ENCODE results near the gene PDPR. TPM values are rescaled to one million over a fixed set of nuclear protein-coding genes. Genes with fewer than 3 reads are reported as not detected.
"Not testable (repeated sequence)": the region's sequence is repeated elsewhere in the genome, so short reads cannot be mapped to it uniquely, and the experiment has no call there.

PDPR gene
- total RNA-seq, 1 donor from 2014 or later, result 37.5 TPM

GRCh38 chr16:70109583-70110279 is 4.4 kb upstream of the PDPR start:
- intact Hi-C loops (cut with micrococcal nuclease); H3K36me3 Mint-ChIP-seq (ENCODE audit: low read depth); H3K27me3 Mint-ChIP-seq (ENCODE audit: low read depth); H3K9me3 Mint-ChIP-seq; H3K4me3 Mint-ChIP-seq (ENCODE audit: low read depth); H3K27ac Mint-ChIP-seq; H3K4me1 Mint-ChIP-seq (ENCODE audit: low read depth); DNase-seq (ENCODE audit: low spot score): not testable (repeated sequence)

- H3K27ac Mint-ChIP-seq; DNase-seq (ENCODE audit: low spot score); H3K27me3 Mint-ChIP-seq (ENCODE audit: low read depth); intact Hi-C loops (cut with micrococcal nuclease); H3K4me3 Mint-ChIP-seq (ENCODE audit: low read depth); H3K4me1 Mint-ChIP-seq (ENCODE audit: low read depth); H3K9me3 Mint-ChIP-seq; H3K36me3 Mint-ChIP-seq (ENCODE audit: low read depth): not testable (repeated sequence)
Measured at GRCh38 chr16:70112162-70112561, 2.0 kb upstream of the PDPR start.

GRCh38 chr16:70113599-70113981 is 542 bp upstream of the PDPR start:
- DNase-seq (ENCODE audit: low spot score); H3K36me3 Mint-ChIP-seq (ENCODE audit: low read depth); intact Hi-C loops (cut with micrococcal nuclease); H3K9me3 Mint-ChIP-seq; H3K27me3 Mint-ChIP-seq (ENCODE audit: low read depth): not testable (repeated sequence)
- H3K4me3 Mint-ChIP-seq (ENCODE audit: low read depth), result peak overlapping the region; percentile 89
- H3K4me1 Mint-ChIP-seq (ENCODE audit: low read depth), result peaks cover 12% of the 10 kb centered on the region
- H3K27ac Mint-ChIP-seq, result peak overlapping the region; percentile 77

GRCh38 chr16:70118354-70118753 is 4.2 kb downstream of the PDPR start:
- intact Hi-C loops (cut with micrococcal nuclease); H3K27me3 Mint-ChIP-seq (ENCODE audit: low read depth); H3K27ac Mint-ChIP-seq; DNase-seq (ENCODE audit: low spot score); H3K9me3 Mint-ChIP-seq; H3K4me3 Mint-ChIP-seq (ENCODE audit: low read depth): not testable (repeated sequence)
- Mint-ChIP-seq H3K4me1 (ENCODE audit: low read depth) (peaks cover 13% of the 10 kb centered on the region), H3K36me3 (ENCODE audit: low read depth) (peaks cover 16% of the 10 kb centered on the region)

GRCh38 chr16:70118776-70119175 is 4.6 kb downstream of the PDPR start:
- H3K4me1 Mint-ChIP-seq (ENCODE audit: low read depth), result peaks cover 13% of the 10 kb centered on the region
- H3K9me3 Mint-ChIP-seq; H3K27ac Mint-ChIP-seq; H3K4me3 Mint-ChIP-seq (ENCODE audit: low read depth); intact Hi-C loops (cut with micrococcal nuclease); H3K27me3 Mint-ChIP-seq (ENCODE audit: low read depth); DNase-seq (ENCODE audit: low spot score): not testable (repeated sequence)
- H3K36me3 Mint-ChIP-seq (ENCODE audit: low read depth), result peaks cover 20% of the 10 kb centered on the region

- H3K4me3 Mint-ChIP-seq (ENCODE audit: low read depth); H3K27ac Mint-ChIP-seq; H3K4me1 Mint-ChIP-seq (ENCODE audit: low read depth); DNase-seq (ENCODE audit: low spot score); intact Hi-C loops (cut with micrococcal nuclease); H3K27me3 Mint-ChIP-seq (ENCODE audit: low read depth); H3K9me3 Mint-ChIP-seq: not testable (repeated sequence)
- H3K36me3 Mint-ChIP-seq (ENCODE audit: low read depth), result peaks cover 28% of the 10 kb centered on the region
Measured at GRCh38 chr16:70120398-70120797, 6.3 kb downstream of the PDPR start.

GRCh38 chr16:70123822-70124221 is 9.7 kb downstream of the PDPR start:
- H3K27me3 Mint-ChIP-seq (ENCODE audit: low read depth); H3K4me3 Mint-ChIP-seq (ENCODE audit: low read depth); DNase-seq (ENCODE audit: low spot score); H3K4me1 Mint-ChIP-seq (ENCODE audit: low read depth); H3K27ac Mint-ChIP-seq; H3K9me3 Mint-ChIP-seq; intact Hi-C loops (cut with micrococcal nuclease): not testable (repeated sequence)
- H3K36me3 Mint-ChIP-seq (ENCODE audit: low read depth), result peaks cover 51% of the 10 kb centered on the region

- H3K9me3 Mint-ChIP-seq; H3K27me3 Mint-ChIP-seq (ENCODE audit: low read depth); intact Hi-C loops (cut with micrococcal nuclease); H3K4me3 Mint-ChIP-seq (ENCODE audit: low read depth); H3K27ac Mint-ChIP-seq; H3K4me1 Mint-ChIP-seq (ENCODE audit: low read depth); DNase-seq (ENCODE audit: low spot score): not testable (repeated sequence)
- H3K36me3 Mint-ChIP-seq (ENCODE audit: low read depth), result peaks cover 62% of the 10 kb centered on the region
Measured at GRCh38 chr16:70126226-70126625, 12.1 kb downstream of the PDPR start.

- H3K4me3 Mint-ChIP-seq (ENCODE audit: low read depth); H3K27me3 Mint-ChIP-seq (ENCODE audit: low read depth); H3K4me1 Mint-ChIP-seq (ENCODE audit: low read depth); intact Hi-C loops (cut with micrococcal nuclease); H3K27ac Mint-ChIP-seq; DNase-seq (ENCODE audit: low spot score); H3K9me3 Mint-ChIP-seq: not testable (repeated sequence)
- H3K36me3 Mint-ChIP-seq (ENCODE audit: low read depth), result peaks cover 64% of the 10 kb centered on the region
Measured at GRCh38 chr16:70127706-70128105, 13.6 kb downstream of the PDPR start.

GRCh38 chr16:70128844-70129243 is 14.7 kb downstream of the PDPR start:
- H3K9me3 Mint-ChIP-seq; DNase-seq (ENCODE audit: low spot score); H3K27me3 Mint-ChIP-seq (ENCODE audit: low read depth); intact Hi-C loops (cut with micrococcal nuclease); H3K4me1 Mint-ChIP-seq (ENCODE audit: low read depth); H3K27ac Mint-ChIP-seq; H3K4me3 Mint-ChIP-seq (ENCODE audit: low read depth): not testable (repeated sequence)
- H3K36me3 Mint-ChIP-seq (ENCODE audit: low read depth), result peaks cover 66% of the 10 kb centered on the region

GRCh38 chr16:70135796-70136195 is 21.7 kb downstream of the PDPR start:
- H3K27ac Mint-ChIP-seq; H3K4me3 Mint-ChIP-seq (ENCODE audit: low read depth); intact Hi-C loops (cut with micrococcal nuclease); H3K27me3 Mint-ChIP-seq (ENCODE audit: low read depth); H3K9me3 Mint-ChIP-seq; DNase-seq (ENCODE audit: low spot score); H3K4me1 Mint-ChIP-seq (ENCODE audit: low read depth): not testable (repeated sequence)
- peaks cover 78% of the 10 kb centered on the region for H3K36me3 Mint-ChIP-seq (ENCODE audit: low read depth)

- intact Hi-C loops (cut with micrococcal nuclease); H3K27me3 Mint-ChIP-seq (ENCODE audit: low read depth); H3K27ac Mint-ChIP-seq; H3K4me3 Mint-ChIP-seq (ENCODE audit: low read depth); H3K9me3 Mint-ChIP-seq; H3K4me1 Mint-ChIP-seq (ENCODE audit: low read depth); DNase-seq (ENCODE audit: low spot score): not testable (repeated sequence)
- peaks cover 81% of the 10 kb centered on the region for H3K36me3 Mint-ChIP-seq (ENCODE audit: low read depth)
Measured at GRCh38 chr16:70136595-70136994, 22.5 kb downstream of the PDPR start.

GRCh38 chr16:70142739-70143138 is 28.6 kb downstream of the PDPR start:
- H3K27me3 Mint-ChIP-seq (ENCODE audit: low read depth); H3K9me3 Mint-ChIP-seq; H3K4me3 Mint-ChIP-seq (ENCODE audit: low read depth); DNase-seq (ENCODE audit: low spot score); intact Hi-C loops (cut with micrococcal nuclease); H3K27ac Mint-ChIP-seq; H3K4me1 Mint-ChIP-seq (ENCODE audit: low read depth): not testable (repeated sequence)
- H3K36me3 Mint-ChIP-seq (ENCODE audit: low read depth), result peaks cover 63% of the 10 kb centered on the region
